CD4-positive, alpha-beta T cell treated with Interleukin-4 for 1 hour (primary cell): ENCODE results near the gene ZFAND6.
"Not testable (repeated sequence)": the region's sequence is repeated elsewhere in the genome, so short reads cannot be mapped to it uniquely, and the experiment has no call there.

Source experiments
- DNase-seq, 2 donors: peaks; one replicate each; pipeline ENCODE4 v3.0.0-alpha.2; 2020 to 2022

Gene ZFAND6

DNA sequence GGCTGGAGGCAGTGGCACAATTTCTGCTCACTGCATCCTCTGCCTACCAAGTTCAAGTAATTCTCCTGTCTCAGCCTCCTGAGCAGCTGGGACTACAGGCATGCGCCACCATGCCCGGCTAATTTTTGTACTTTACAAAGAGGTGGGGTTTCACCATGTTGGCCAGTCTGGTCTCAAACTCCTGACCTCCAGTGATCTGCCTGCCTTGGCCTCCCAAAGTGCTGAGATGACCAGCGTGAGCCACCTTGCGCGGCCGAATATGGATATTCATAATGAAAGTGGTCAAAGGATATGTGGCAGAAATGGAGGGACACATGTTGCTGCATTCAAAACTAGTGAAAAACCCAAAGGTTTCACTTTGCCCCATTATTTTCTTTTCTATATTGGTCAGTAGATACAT is 40.2 kb downstream of the ZFAND6 start:
- DNase-seq = not testable (repeated sequence)

DNA sequence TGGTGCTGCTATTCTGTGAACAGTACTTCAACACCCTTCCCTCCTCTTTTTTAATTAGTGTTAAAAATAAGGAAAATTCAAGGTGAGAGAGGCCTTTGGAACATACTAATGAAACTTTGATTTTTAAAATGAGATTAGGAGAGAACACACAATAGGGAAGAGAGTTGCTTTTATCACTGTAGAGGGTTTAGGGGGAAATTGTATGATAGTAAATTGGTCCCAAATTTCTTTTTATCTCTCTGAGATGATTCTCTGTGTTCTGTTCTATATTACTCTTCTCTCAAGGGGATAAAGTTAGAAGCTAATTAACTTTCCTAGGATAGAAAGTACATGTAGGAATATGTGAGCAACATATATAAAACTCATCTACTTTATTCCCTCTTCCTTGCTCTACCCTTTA is 40.8 kb downstream of the ZFAND6 start:
- DNase-seq = no peak

DNA sequence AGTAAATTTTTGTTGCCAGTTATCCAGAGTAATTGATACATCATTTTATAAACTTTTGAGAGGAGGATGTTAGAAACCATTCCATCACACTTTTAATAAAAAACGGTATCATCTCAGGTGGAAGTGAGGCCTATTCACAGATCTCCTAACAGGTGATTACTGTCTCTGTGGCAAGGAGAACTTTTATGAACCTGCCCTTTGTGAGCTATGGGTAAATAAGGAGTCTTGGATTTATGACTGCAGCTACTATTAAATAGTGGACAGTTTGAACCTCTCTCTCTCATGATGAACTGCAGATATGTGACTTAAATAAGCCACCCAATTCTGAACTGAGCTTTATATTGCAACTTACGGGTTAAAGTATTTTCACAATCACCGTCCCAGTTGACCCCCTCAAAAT is 45.7 kb downstream of the ZFAND6 start:
- no peak for DNase-seq

DNA sequence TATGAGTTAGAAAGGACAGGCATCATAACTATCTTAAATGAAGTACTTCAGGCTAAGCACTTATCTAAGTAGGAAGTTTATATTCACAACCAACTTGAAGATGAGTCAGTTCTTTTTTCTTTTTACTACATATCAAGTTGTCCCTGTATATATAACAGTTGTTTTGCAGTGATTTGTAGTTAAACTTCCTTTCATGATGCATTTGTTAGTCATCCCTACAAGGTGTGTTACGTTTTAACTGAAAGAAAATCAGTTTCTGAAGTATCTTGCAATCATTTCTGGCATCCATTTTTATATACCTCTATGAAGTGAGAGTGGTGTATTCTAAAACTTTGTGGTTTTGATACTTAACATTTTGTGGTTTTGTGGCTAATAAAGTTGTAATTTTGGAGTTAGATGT is 46.1 kb downstream of the ZFAND6 start:
- no peak for DNase-seq

DNA sequence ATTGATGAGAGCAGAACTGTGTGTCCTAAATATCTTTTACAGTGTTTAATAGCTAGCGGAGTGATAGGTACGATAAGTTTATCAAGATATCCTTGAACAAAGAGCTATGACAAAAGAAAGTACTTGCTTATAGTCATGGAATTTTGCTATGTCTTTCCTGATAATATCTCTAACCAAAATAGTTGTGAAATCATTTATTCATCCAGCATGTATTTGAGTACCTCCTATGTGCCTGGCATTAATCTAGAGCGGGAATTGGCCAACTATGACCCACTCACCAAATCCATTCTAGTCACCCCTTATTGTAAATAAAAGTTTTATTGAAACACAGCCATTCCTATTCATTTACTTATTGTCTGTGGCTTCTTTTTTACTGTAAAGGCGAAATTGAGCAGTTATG is 46.6 kb downstream of the ZFAND6 start:
- DNase-seq = no peak

DNA sequence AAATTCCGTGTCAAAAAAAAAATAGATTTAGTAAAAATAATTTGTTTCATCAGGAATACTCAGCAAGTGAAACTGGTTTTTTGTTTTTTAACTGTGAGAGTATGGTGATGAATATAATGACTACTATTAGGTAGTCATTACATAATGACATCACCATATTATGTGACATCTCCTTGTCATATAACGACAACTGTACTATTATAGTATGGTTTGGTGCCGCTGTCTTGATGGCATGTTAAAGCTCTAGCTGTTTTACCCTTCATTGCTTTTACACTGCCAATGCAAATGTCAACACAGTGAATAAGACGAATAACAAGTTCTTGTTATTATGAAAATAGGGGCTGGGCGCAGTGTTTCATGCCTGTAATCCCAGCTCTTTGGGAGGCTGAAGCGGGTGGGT is 47.7 kb downstream of the ZFAND6 start:
- DNase-seq = no peak

DNA sequence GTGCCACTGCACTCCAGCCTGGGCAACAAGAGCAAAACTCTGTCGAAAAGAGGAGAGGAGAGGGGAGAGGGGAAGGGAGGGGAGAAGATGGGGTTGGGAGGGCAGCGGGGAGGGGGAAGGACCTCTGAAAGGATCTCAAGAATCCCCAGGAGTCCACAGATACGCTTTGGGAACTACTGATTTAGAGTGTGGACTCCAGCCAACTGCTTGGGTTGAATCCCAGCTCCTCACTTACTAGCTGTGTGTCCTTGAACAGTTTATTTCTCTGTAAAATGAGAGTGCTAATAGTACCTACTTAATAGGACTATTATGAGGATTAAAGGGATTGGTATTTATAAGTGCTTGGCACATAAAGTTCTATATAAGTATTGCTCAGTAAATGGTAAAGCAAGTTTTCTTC is 48.3 kb downstream of the ZFAND6 start:
- DNase-seq = no peak

DNA sequence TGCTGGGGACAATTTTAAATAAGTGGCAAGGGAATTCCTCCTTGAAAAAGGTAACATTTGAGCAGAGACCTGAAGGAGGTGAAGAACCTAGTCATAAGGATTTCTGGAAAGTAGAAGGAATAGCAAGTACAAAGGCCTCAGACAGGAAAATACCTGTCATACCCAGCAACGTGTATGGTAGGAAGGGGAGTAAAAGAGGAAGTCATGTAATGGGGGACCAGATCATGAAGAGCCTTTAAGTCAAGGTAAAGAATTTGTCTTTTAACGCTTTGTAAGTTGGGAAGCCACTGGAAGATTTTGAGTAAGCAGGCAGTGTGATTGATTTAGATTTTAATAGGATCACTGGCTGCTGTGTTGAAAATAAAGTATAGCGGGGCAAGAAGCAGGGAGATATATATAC is 49.9 kb downstream of the ZFAND6 start:
- no peak for DNase-seq

DNA sequence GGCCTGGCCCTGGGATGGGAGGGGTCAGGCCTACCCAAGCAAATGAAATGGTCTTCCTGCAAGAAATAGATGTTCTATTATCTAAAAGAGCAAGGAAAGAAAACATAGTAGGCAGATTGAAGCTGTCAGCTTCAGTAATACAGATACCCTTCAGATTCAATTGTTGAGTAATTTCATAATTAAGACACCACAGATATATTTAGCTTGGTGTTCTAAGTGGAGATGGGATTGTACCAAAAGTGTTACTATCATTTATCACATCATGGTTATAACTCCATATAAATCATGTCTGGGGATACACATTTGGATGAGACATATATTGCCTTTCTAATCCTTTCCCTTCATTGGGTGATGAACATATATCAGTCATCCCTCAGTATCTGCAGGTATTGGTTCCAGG is 51.4 kb downstream of the ZFAND6 start:
- DNase-seq = no peak

DNA sequence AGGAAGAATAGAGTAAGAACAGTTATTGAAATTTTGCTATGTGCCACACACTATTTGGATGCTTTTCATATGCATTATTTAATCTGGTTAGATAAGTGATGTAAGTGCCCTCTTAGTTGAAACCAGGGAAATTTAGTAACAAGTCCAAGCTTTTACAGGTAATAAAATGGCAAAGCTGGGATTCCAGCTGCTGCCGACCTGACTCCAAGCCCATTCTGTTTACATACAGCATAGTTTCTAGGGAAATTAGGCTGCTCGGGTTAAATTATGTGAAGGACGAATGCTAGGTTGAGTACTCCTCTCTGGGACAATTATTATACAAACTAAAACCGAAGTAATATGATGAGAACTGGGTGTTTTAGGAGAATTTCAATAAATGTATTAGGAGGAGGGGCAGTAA is 54.6 kb downstream of the ZFAND6 start:
- no peak for DNase-seq

DNA sequence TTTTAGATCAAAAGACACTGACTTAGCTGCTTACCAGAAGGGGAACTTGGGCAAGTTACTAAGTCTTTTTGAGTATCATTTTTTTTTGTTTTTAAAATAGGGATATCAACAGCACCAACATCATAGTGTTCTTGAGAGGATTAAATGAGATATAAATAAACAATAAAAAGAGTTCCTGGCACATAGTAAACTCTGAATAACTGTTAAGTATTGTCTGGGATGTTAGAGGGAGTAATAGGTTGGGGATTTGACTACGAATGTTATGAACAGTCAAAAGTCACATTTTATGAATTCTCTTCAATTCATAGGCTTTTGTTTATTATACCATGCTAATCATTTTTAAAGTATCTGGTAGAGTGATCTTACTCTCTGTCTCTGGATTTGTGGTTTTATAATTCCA is 55.5 kb downstream of the ZFAND6 start:
- DNase-seq = no peak

DNA sequence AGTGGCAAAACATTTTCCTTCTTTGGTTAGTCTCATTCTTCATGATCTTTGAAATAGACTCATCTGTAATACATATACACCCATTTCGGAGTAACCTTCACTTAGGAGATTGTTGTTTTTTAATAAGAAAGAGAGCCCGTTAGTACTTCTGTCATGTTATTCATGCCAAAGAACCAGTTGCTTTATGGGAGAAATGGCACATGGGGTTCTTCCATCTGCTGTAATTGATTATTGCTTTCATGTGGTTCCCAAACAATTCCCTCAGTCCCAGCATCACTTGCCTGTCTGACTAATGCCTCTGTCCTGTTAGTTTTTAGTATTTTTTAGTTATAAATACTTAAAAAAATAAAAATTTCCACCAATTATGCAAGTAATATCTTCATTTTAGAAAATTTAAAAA is 59.5 kb downstream of the ZFAND6 start:
- no peak for DNase-seq

DNA sequence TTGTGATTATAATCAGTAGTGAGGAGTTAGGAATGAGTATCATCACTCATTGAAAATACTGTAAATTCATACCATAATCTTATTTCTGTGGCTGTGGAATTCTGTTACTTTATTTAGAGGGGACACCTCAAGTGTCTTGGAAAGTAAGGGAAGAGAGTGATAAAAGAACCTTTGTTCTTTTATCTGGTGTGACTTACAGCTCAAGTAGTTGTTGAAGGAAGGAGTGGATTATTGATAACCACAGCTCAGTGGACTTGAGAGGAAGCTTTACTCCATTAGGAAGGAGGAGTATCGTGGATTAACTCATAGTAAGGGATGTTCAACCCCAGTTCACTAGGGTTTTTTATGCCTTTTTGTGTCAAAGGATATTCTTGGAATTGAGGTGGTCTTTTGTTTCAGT is 61.2 kb downstream of the ZFAND6 start:
- DNase-seq = no peak

DNA sequence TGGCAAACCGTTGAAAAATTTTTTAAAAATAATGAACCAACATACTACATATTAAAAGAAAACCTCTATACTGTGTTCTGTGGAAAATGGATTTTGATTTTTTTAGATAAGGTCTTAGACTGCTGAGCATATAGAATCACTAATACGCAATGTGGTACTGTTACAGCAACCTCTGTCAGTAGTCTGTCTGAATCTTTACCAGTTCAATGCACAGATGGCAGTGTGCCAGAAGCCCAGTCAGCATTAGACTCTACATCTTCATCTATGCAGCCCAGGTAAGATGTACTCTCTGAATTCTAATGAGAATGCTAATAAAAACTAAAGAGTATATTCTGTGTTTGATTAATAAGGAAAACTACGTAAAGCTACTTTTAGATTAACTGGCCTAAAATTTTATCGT is 62.1 kb downstream of the ZFAND6 start:
- no peak for DNase-seq

DNA sequence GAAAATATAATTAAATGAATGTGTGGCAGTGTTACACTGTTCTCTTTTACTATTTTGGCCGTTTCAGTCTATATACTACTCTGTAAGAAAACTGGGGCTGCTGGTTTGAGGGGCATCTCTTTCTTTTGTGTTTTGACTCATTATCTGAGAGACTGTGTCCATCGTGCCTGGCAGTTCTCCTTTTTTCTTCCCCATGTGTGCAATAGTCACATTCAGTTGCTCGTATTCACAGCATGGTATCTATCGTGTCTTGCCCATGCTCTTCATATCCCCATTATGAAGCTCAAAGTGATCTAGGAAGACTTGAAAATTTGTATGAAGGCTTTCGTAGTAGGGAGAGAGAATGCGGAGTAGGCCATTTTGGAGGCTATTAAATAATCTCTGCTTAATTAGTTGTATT is 63.6 kb downstream of the ZFAND6 start:
- DNase-seq = no peak

DNA sequence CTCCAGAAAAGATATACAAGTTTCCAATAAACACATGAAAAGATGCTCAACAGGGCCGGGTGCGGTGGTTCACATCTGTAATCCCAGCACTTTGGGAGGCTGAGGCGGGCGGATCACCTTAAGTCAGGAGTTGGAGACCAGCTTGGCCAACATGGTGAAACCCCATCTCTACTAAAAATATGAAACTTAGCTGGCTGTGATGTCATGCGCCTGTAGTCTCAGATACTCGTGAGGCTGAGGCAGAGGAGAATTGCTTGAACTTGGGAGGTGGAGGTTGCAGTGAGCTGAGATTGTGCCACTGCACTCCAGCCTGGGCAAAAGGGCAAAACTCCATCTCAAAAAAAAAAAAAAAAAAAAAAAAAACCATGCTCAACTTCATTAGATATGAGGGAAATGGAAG is 67.8 kb downstream of the ZFAND6 start:
- DNase-seq = not testable (repeated sequence)

DNA sequence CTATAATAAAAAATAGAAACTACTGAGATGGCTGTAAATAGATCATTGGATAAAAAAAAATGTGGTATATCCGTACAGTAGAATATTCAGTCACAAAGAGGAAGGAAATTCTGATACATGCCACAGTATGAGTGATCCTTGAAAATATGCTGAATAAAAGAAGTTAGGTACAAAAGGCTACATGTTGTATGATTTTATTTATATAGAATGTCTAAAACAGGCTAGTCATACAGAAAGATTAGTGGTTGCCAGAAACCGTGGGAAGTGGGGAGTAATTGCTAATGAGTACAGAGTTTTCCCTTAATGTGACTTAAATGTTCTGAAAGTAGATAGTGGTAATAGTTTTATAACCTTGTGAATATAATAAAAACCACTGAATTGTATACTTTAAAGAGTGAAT is 68.4 kb downstream of the ZFAND6 start:
- no peak for DNase-seq

DNA sequence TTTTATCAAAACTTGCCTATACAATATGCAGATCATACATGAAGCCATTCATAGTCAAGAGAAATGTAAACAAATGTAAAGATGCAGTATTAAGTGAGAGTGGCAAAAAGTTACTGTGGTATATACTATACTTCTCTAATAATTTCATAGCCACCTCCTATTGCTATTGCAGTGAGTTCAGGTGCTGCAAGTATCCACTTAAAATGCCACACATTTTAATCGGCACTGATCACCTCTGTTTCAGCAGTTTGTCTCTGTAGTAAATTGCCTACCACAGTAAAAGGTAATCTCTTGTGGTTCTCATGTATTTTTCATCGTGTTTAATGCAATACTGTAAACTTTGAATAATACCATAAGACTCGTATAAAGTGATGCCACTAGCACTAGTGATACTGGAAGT is 72.9 kb downstream of the ZFAND6 start:
- DNase-seq = no peak

DNA sequence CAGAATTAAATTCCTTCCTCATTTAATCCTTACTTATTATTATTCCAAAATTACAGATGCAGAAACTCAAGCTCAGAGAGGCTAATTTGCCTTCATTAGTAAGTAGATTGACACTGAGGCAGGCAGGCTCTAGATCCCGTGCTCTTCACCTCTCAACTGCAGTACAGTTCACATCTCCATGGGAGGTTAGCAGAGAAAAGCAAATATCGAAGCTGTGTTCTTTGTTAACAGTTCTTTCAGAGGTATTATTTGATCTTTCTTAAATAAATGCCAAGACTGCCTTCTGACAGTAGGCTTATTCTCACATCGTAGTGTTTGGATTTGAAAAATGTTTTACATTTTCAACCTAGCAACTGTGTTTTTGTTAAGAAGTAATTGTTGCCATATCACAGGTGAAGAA is 77.4 kb downstream of the ZFAND6 start:
- DNase-seq = no peak

DNA sequence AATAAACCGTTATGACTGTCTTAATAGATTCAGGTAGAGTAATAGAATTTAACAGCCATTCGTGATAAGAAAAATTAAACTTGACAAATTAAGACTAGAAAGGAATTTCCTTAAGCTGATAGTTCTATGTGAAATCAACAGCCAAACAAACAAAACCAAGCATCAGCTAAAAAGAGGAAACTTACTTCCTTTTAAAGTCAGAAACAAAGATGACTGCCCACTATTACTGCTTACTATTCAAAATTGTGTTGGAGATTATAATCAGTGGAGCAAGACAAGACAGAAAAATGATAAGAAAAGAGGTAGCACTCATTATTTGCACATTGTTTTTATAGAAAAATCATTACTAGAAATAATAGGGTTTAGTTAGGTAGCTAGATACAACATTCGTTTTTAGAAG is 79.5 kb downstream of the ZFAND6 start:
- DNase-seq = no peak

DNA sequence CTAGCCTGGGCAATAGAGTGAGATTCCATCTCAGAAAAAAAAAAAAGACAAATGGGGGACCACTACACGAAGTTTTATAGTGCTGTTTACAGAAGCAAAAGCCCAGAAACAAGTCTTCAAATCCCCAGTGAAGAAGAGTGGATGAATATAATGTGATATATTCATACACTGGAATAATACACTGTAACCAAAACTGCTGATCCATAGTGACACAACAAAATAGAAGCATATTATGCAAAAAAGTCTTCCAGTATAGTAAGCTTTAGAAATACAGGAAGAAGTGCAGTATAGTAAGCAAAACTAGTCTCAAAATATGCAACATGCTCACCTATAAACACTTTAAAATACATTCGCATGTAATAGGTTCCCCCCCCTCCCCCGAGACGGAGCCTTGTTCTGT is 81.4 kb downstream of the ZFAND6 start:
- DNase-seq = no peak

DNA sequence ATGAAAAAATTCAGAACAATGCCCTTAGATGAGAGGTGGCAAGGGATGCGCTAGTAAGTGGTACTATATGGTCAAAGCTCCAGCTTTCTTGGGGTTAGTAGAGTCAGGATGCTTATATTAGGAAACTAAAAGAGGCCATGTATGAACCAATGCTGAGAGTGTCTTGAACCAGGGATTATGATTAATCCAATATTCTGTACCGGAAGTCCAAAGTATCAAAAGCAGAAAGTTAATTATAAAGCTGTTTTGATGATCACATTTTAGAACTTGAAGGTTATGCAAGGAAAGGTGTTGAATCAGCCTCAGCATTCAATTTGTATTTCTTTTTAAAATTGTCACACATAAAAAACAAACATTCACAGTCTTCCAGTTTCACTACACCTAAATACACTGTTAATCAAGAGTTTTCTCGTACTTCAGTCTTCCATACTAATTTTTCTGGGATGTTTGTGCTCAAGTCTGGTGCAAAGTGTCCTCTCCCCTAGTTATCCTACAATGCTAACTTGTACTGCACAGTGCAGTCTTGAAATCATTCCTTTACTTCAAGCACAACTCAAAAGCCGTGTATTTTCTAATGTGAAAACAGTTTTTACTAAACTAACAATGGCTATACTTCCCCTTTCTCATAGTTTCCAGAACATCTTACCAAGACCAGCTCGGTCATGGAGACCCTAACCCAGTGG is 82.6 kb downstream of the ZFAND6 start:
- no peak for DNase-seq

DNA sequence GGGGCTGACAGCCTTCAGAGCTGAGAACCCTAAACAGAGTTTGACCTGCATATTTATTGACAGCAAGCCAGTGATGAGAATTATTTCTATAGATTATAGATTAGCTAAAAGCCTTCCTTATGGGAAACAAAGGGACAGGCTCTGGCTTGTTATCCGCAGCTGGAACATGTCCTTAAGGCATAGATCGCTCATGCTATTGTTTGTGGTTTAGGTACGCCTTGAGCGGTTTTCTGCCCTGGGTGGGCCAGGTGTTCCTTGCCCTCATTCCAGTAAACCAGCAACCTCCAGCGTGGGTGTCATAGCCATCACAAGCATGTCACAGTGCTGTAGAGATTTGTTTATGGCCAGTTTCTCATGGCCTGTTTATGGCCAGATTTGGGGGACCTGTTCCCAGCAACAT is 83.2 kb downstream of the ZFAND6 start:
- no peak for DNase-seq

DNA sequence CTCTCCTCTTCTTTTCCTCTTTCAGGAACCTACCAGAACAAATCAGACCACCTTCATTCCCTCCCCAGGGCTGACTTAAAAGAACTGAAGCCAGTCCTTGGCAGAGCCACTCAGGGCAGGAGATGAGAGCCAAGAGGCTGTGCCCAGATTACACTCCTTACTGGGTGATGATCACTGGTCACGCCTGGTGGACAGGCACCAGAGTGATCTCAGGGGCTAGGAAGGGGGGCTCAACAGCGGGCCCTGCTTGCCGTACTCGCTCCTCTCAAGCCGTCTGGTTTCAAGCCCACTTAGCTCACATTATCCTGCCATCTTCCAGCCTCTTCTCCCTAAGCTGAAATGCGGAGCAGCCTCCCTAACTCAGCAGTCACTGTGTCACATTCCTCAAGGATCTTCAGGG is 91.7 kb downstream of the ZFAND6 start:
- no peak for DNase-seq

DNA sequence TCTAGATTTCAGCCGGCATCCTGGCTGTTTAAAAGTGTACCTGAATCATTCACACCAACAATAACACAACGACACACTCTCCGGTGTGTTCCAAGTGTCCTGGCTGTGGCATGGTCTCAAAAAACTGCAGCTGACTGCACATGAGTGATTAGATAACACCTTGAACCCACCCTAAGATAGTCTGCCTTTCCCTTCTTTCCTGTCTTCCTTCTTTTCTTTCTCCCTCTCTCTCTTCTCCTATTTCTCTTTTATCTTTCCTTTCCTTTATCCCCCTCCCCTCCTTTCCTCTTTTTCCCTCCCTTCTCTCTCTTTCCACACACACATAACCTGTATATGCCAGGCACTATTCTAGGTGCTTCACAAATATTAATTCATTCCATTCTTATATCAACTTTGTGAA is 92.1 kb downstream of the ZFAND6 start:
- no peak for DNase-seq
